Endothelial cell (in vitro differentiated cells): ENCODE data around the gene PLGRKT. TPM values are rescaled to one million over a fixed set of nuclear protein-coding genes. Genes with fewer than 3 reads are reported as not detected.
"Not testable (repeated sequence)": the region's sequence is repeated elsewhere in the genome, so short reads cannot be mapped to it uniquely, and the experiment has no call there.

Source experiments
- DNase-seq: peaks from one replicate; pipeline ENCODE4 v3.0.0; 2021; ENCODE audit warnings: low spot score
- H3K27ac Mint-ChIP-seq: one replicate; pipeline ENCODE4 v1.8.0; 2021; ENCODE audit warnings: mixed read lengths, inconsistent platforms; ENCODE audit not compliant: unreplicated experiment
- H3K27me3 Mint-ChIP-seq: one replicate; pipeline ENCODE4 v1.8.0; 2021; ENCODE audit warnings: mild to moderate bottlenecking, moderate library complexity, mixed read lengths, inconsistent platforms; ENCODE audit not compliant: unreplicated experiment
- H3K36me3 Mint-ChIP-seq: one replicate; pipeline ENCODE4 v1.8.0; 2021; ENCODE audit warnings: mild to moderate bottlenecking, low read depth, mixed read lengths, inconsistent platforms; ENCODE audit not compliant: unreplicated experiment
- H3K4me1 Mint-ChIP-seq: one replicate; pipeline ENCODE4 v1.8.0; 2021; ENCODE audit warnings: mild to moderate bottlenecking, mixed read lengths, inconsistent platforms; ENCODE audit not compliant: unreplicated experiment
- H3K4me3 Mint-ChIP-seq: one replicate; pipeline ENCODE4 v1.8.0; 2021; ENCODE audit warnings: mild to moderate bottlenecking, mixed read lengths, inconsistent platforms; ENCODE audit not compliant: unreplicated experiment
- H3K9me3 Mint-ChIP-seq: one replicate; pipeline ENCODE4 v1.8.0; 2021; ENCODE audit warnings: mixed read lengths, inconsistent platforms; ENCODE audit not compliant: unreplicated experiment
- CTCF ChIP-seq: fragments of 200-600 bp; sonication (generic); IDR thresholded peaks from one replicate; pipeline ENCODE4 v1.5.0; 2021; ENCODE audit warnings: antibody characterized with exemption; ENCODE audit not compliant: unreplicated experiment
- total RNA-seq: library from RNA; stranded (reverse); fragmentation: NEBNext Ultra II Directional; extraction: Animal tissue kit (Norgen Biotek cat#: 25700); gene quantifications from one replicate; pipeline ENCODE4 v1.2.1, GENCODE V29; 2021; ENCODE audit not compliant: unreplicated experiment

PLGRKT gene
- total RNA-seq, 1 donor from 2014 or later = 4.8 TPM

GRCh38 chr9:5326893-5327548, 110.7 kb downstream of the PLGRKT start:
- H3K27me3 Mint-ChIP-seq = peaks cover 3% of the 10 kb centered on the region
- no peak overlapping the region for H3K4me3 Mint-ChIP-seq
- TF ChIP-seq CTCF = no peak
- H3K27ac Mint-ChIP-seq = no peak overlapping the region
- no peaks in the 10 kb centered on the region for H3K9me3 Mint-ChIP-seq
- peaks cover 3% of the 10 kb centered on the region for H3K36me3 Mint-ChIP-seq
- peak; percentile 8 for DNase-seq
- no peaks in the 10 kb centered on the region for H3K4me1 Mint-ChIP-seq

GRCh38 chr9:5326187-5326586, 111.5 kb downstream of the PLGRKT start:
- peaks cover 3% of the 10 kb centered on the region for H3K27me3 Mint-ChIP-seq
- DNase-seq = no peak
- TF ChIP-seq CTCF = no peak
- H3K4me3 Mint-ChIP-seq = no peak overlapping the region
- no peak overlapping the region for H3K27ac Mint-ChIP-seq
- peaks cover 3% of the 10 kb centered on the region for H3K36me3 Mint-ChIP-seq
- peaks cover 7% of the 10 kb centered on the region for H3K4me1 Mint-ChIP-seq
- H3K9me3 Mint-ChIP-seq = no peaks in the 10 kb centered on the region

GRCh38 chr9:5321601-5322000, 116.1 kb downstream of the PLGRKT start:
- not testable (repeated sequence) for H3K36me3 Mint-ChIP-seq, H3K27me3 Mint-ChIP-seq, H3K4me3 Mint-ChIP-seq, H3K9me3 Mint-ChIP-seq, H3K27ac Mint-ChIP-seq
- DNase-seq = peak; percentile 6
- H3K4me1 Mint-ChIP-seq = peaks cover 13% of the 10 kb centered on the region

GRCh38 chr9:5321058-5321457, 116.7 kb downstream of the PLGRKT start:
- Mint-ChIP-seq H3K36me3 (no peaks in the 10 kb centered on the region), H3K4me3 (no peak overlapping the region), H3K9me3 (no peaks in the 10 kb centered on the region), H3K27ac (no peak overlapping the region), H3K27me3 (peaks cover 1% of the 10 kb centered on the region), H3K4me1 (peaks cover 13% of the 10 kb centered on the region)
- TF ChIP-seq CTCF = no peak
- DNase-seq = no peak

- not testable (repeated sequence) for DNase-seq, H3K4me1 Mint-ChIP-seq, H3K4me3 Mint-ChIP-seq, H3K36me3 Mint-ChIP-seq, H3K27ac Mint-ChIP-seq, H3K27me3 Mint-ChIP-seq, H3K9me3 Mint-ChIP-seq
These were observed 121.3 kb downstream of the PLGRKT start for GRCh38 chr9:5316406-5316805.

GRCh38 chr9:5315187-5315923, 122.4 kb downstream of the PLGRKT start:
- no peaks in the 10 kb centered on the region for H3K36me3 Mint-ChIP-seq
- no peak overlapping the region for H3K27ac Mint-ChIP-seq
- H3K27me3 Mint-ChIP-seq = no peaks in the 10 kb centered on the region
- H3K4me1 Mint-ChIP-seq = peaks cover 5% of the 10 kb centered on the region
- H3K9me3 Mint-ChIP-seq = no peaks in the 10 kb centered on the region
- no peak for DNase-seq
- no peak for TF ChIP-seq CTCF
- no peak overlapping the region for H3K4me3 Mint-ChIP-seq
